Activated effector memory CD4-positive, alpha-beta T cell treated with Interleukin-2 at 50 U/mL for 16 hours (primary cell): ENCODE measurements around the gene RFK.
"Not testable (repeated sequence)": the region's sequence is repeated elsewhere in the genome, so short reads cannot be mapped to it uniquely, and the experiment has no call there.

ENCODE experiments used
- DNase-seq: peaks from one replicate; pipeline ENCODE4 v3.0.0-alpha.2; 2020

RFK gene

DNA sequence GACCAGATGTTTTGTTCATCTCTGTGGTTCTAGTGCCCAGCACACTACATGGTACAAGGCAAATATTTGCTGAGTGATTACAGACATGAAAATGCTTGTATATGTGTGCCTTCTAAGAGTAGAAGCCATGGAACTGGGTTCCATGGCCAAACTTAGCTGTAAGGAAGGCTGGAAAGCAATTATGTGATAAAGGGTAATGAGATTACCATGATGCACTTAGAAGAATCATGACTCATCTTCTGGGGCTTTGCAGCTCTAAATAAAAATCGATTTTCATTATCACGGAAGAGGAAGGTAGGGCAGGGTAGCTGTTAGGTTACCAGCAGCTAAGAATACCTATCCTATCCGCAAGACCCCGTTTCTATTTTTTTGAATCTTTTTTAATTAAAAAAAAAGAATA is 28.0 kb downstream of the RFK start:
- no peak for DNase-seq

DNA sequence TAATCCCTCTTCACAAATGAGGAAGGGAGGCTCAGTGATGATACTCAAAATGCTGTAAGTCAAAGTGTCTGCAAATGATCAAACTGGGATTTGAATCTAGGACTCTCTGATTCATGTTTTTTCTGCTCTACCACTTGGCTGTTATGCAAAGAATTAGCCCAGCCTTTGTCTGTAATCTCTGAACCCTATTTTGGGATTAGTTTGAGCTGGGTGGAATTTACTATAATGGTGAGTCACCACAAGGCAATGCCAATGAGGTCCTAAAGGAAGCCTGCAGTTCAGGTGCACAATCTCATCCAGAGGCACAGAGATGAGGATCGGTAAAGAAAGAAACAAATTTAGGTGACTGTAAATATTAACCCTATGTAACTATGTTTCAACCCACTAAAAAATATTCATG is 29.2 kb downstream of the RFK start:
- no peak for DNase-seq

DNA sequence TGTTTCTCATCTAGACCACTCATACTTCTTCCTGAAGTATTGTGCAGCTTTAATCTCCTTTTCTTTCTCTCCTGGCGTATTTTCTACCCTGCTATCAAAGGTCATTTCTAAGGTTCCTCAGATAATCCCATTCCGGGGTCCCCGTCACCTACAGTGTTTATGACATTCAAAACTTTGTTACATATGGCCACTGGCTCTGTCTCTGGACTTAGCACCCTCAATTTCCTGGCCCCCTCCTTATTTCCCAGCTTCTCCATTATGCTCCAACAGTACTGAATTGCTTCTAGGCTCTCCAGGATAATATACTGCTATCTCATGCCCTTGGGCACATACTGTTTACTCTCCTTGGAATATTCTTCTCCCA is 31.2 kb downstream of the RFK start:
- DNase-seq, result no peak

DNA sequence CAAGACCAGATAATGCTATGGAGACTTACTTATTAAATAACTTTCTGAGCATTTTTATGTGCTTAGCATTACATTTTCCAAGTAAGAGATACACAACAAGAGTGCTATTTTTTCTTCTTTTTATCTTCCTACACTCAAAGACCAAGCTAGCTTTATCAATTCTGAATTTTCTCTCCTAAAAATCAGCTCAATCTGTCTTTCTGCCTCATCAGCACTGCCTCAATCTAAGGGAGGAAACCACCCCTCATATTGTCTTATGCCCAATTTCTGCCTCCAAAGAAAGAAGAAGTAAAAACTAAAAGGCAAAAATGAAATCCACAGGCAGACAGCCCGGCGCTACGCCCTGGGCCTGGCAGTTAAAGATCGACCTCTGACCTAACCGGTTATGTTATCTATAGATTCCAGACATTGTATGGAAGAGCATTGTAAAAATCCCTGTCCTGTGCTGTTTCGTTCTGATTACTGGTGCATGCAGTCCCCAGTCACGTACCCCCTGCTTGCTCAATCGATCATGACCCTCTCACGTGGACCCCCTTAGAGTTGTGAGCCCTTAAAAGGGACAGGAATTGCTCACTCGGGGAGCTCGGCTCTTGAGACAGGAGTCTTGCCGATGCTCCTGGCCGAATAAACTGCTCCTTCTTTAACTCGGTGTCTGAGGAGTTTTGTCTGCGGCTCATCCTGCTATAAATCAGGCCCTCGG is 31.7 kb downstream of the RFK start:
- DNase-seq, result not testable (repeated sequence)

DNA sequence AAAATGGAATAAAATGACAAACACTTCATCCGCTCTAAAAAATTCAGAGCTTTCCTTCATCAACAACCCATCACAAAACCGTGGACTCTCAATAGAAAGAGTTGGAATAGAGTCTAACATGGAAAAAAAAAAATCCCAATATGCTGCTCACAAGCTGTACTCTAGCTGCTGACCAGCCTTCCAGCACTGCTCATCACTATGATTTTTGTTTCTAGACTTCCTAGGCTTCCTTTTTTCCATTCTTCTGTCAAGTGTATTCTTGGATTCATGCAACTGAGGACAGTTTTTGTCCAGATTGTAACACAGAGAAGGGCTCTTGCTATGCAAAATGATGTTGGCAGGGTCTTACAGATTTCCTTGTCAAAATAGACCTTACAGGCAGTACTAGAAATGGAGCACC is 34.5 kb downstream of the RFK start:
- no peak for DNase-seq

DNA sequence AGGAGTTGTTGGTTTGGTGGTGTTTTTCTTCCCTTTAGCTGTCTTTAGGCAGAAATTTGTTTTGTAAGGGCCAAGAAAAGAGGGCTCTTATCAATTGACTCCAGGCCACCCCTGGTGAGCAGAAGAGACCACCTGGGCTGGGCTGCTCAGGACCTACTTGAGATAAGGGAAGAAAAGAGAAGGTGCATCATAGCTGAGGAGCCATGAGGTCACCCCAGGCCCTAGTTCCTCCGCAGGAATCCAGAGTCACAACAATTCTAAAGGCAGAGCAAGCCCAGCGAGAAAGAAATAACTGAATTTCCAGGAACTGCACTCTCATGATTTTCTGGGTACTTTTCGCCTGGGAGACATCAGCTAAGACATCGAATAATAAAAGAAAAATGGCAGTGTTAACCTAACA is 34.9 kb downstream of the RFK start:
- no peak for DNase-seq

DNA sequence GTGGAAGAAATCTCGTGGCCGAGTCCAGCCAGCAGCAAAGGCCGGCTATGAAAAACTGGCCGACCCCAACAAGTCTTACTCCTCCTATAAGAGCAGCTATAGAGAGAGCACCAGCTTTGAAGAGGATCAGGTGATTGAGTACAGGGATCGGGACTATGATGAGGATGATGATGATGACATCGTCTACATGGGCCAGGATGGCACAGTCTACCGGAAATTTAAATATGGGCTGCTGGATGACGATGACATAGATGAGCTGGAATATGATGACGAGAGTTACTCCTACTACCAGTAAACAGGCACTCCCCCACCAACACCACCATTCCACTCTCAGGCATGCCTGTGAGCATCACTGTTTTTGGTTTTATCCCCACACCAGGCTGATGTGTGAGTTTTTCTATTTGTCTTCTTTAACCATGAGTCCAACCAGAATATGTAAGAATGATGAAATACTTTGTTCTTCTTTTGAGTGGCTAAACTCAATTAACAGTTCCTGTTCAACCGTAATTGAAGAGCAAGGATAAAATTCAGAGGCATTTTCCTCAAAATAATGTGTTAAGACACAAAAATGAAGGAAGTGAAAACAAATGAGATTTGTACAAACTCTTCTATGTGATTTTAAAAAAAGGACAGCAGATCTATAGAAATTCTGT is 35.5 kb downstream of the RFK start:
- DNase-seq, result no peak

DNA sequence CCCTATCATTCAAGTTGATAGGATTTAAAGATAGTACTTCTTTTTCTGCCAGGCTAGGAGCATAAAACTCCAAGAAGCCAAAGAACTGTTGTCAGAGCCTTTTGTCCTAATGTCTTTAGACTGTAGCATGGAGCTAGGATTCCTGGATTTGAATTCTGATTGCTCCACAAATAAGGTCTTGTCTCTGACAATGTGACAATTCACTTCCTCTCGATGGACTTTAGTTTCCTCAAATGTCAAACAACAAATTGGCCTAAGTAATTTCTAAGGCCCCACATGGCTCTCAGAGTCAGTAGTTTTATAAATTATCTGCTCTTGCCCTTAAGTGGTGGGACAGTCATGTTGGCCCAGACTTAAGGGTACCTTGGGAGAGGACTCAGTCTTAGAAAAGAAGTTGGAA is 36.7 kb downstream of the RFK start:
- no peak for DNase-seq

DNA sequence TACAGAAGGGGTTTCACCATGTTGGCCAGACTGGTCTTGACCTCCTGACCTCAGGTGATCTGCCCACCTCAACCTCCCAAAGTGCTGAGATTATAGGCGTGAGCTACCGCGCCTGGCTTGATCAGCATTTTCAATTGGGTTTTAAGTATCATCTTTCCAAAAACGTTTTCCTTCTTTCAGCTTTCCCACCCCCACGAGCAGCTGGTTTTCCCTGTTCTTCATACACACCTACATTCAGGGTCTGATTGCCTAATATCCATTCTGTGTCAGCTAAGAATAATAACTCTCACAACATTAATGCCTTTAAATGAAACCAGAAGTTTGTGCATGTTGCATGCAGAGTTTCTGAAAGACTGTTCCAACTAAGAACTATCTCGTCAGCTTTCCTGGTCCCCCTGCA is 38.3 kb downstream of the RFK start:
- no peak for DNase-seq

DNA sequence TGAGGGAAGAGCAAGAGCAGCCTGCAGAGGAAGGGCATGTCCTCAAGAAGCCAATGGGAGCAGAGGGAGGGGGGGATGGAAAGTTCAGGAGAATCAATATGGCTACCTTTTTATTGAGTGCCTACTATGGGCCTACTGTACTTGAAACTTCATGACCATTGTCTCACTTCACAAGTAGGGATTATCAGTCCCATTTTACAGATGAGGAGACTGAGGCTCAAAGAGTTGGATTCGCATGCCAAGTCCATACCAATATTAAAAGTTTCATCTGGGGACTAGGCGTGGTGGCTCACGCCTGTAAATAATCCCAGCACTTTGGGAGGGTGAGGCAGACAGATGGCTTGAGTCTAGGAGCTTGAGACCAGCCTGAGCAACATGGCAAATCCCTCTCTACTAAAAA is 40.0 kb downstream of the RFK start:
- no peak for DNase-seq

DNA sequence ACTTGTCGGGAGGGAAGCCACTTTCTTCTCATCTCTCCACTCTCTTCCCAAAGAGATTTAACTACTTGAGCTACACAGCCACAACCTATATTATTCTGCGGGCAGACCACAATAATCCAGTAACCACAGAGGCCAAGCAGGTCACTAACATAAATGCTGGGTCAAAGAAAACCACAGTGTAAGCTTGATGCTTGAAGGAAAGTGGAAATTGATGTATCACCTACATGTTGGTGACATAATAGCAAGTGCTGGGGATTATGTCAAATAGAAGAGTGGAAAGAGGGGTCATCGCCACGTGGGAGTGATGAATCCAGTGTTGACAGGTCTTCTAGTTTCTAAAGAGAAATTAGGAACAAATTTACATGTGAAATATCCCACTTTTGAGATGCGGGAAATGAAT is 40.9 kb downstream of the RFK start:
- DNase-seq, result no peak

DNA sequence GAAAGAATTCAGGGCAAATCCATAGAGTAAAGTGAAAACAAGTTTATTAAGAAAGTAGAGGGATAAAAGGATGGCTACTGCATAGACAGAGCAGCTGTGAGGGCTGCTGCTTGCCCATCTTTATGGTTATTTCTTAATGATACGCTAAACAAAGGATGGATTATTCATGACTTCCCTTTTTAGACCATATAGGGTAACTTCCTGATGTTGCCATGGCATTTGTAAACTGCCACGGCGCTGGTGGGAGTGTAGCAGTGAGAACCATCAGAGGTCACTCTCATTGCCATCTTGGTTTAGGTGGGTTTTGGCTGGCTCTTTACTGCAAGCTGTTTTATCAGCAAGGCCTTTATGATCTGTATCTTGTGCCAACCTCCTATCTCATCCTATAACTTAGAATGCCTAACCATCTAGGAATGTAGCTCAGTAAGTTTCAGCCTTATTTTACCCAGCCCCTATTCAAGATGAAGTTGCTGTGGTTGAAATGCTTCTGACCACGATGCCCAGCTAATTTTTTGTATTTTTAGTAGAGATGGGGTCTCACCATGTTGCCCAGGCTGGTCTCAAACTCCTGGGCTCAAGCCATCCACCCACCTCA is 42.1 kb downstream of the RFK start:
- no peak for DNase-seq

DNA sequence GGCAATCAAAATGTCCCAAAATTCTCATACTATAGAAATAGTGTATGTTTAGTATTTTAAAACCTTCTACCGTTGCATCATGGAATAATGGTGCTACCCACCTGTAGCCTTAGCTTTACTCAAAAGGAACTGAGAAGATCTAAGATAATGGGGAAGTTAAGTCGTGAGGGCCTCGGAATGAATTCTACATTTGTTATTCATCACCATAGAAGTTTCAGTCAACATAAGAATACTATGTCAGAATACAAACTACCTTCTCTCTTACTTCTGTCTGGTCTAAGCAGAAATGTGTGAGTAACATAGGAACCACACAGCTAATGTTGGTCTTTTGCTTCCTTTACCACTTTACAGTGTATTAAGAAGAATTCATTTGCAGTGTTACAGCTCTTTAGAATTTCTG is 43.2 kb downstream of the RFK start:
- DNase-seq, result no peak

DNA sequence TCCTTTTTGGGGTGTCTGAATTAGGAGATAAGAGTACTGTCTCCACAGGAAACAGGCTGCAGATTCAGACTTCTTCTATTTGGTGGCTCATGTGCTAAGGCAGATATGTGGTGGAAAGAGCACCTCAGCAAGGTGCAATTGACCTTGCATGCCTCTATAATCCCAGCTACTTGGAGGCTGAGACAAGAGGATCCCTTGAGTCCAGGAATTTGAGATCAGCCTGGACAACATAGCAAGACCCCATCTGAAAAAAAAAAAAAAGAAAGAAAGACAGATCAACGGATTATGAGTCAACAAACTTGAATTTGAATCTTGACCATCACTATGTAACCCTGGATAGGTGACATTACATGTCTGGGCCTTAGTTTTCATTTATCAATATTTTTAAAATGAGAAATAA is 44.4 kb downstream of the RFK start:
- DNase-seq, result no peak

DNA sequence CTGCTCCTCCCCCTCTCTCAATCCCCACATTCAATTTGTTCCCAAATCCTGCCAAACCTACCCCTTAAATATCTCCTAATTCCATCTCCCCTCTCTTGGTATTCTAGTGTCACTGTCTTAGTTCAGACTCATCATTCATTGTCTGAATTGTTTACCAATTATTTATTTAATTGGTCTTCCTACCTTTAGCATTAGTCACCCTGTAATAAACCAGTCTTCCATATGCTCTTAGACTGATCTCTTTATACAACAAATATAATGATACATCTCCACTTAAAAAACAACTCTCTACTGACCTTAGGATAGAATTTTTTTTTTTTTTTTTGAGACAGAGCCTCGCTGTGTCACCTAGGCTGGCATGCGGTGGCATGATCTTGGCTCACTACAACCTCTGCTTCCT is 51.4 kb downstream of the RFK start:
- no peak for DNase-seq

DNA sequence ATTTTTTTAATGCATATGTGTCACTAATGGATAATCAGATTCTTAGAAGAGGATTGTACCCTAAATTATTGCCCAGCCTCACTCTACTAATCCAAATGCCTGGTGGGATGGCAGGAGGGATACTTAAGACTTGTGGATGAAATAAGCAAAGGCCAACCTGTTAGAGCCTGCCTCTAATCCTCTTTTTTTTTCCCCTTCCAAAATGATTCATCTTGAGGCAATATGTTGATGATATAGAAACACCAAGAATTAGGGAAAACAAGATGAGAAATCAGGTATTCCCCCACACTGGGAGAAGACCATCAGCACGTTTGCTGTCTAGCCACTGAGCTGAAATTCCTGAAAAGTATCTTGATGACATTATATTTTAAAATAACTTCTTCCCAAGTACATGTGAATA is 52.0 kb downstream of the RFK start:
- DNase-seq, result no peak

DNA sequence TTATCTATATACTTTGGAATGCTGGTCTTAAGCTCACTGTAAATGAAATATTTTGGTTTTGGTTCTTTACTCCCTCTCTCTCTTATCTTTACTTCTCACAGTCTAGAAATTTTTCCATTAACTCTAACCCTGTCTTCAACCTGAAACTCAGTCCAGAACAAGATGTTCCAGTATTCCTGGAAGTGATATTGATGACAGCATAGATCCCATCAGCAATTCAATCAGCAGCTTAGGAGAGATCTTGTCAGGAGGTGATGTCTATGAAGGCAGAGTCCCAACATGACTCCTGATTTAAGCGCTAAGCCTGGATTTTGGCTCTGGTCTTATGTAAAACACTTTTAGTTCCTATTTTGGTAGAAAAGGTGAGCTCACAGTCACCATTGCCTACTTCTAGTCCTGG is 52.6 kb downstream of the RFK start:
- no peak for DNase-seq

DNA sequence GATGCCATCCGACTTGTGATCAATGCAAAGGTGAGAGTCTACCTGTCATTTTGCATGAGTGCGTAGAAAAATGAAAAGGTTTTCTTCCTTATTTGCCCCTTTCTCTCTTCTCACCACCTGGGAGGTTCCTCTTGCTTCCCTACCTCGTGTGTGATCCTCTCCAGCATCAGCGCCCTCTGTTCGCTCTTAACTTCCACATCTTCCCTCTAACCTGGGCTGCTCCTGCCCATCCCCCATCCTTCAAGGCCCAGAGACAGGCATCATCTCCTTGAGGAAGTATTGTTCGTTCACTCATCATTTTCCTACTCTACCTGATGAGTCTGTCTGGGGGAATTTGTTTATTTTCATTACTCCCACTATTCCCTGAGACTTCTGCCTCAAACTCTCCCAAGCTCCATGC is 55.8 kb downstream of the RFK start:
- no peak for DNase-seq

DNA sequence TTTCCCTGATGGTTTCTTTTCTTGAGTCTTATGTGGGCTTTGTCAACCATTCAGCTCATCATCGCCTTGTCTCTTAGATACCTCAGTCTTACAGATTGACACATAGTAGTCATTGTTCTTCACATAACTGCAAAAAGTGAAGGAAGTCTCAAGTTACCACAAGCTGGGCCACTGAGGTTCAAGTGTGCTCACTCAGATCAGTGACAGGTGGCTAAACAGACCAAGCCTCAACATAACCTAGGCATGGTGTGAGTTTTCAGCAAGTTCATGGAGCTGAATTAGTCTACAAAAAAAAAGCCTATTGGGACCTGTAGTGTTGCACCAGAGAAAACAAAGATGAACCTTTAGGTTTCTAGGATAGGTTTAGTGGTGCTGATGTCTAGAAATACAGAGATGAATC is 58.2 kb downstream of the RFK start:
- no peak for DNase-seq
